ENCODE data around the gene UBR1.
A peak's percentile ranks its signal among the peaks of the same experiment; 100 is the strongest.

The UBR1 gene

GRCh38 chr15:43106486-43106829 lies 620 bp upstream of the UBR1 start:
- DNase-seq = no peak

DNA sequence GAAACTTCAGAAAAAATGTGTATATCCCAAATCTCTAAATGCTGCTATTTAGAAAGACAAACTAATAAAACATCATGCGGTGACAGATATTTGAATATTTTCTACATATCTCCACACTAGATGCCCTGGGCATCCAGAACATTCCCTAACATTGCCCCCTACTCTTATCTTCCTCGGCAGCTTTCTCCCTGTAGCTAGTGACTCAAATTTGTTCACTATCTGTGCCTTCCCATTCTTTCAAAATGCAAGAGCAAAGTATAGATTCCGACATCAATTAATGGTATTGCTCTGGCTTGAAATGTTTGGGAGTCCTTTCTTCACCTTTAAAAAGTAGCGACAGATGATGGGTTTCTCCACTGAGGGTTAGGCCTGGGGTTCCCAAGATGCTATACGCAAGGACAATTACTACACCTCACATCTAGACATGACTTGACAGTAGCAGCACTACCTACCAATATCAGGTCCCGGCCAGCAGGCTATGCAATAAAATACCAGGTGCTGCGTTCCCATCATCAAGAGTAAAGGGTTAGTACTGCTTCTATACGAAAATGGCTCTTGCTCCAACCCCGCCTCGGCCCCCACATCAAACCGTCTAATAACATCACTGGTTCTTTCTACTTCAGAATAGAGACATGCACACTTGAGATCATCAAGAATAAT lies 631 bp downstream of the UBR1 start:
- DNase-seq = peak; percentile 0

- no peak for DNase-seq
These were observed 1.4 kb downstream of the UBR1 start for GRCh38 chr15:43104426-43104825.

- DNase-seq = no peak
These were observed 1.9 kb downstream of the UBR1 start for GRCh38 chr15:43103907-43104306.

DNA sequence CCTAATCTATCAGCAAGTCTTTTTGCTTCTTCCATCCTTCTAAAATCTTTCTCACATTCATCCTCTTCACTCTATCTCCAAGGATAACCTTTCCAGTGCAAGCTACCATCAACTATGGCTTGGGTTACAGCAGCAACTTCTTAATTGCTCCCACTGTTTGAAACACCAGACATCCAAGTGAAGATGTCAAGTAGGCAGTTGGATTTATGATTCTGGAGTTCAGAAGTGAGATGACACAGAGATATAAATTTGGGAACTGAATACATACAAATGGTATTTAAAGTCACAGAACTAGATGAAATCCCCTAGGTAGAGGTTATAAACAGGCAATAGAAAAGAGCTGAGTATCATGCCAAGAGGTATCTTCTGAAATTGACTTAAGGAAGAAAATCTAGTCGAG lies 3.7 kb downstream of the UBR1 start:
- DNase-seq = no peak

GRCh38 chr15:43100971-43101370 lies 4.9 kb downstream of the UBR1 start:
- DNase-seq = no peak

- DNase-seq = no peak
These were observed 6.6 kb downstream of the UBR1 start for GRCh38 chr15:43099105-43099845.

DNA sequence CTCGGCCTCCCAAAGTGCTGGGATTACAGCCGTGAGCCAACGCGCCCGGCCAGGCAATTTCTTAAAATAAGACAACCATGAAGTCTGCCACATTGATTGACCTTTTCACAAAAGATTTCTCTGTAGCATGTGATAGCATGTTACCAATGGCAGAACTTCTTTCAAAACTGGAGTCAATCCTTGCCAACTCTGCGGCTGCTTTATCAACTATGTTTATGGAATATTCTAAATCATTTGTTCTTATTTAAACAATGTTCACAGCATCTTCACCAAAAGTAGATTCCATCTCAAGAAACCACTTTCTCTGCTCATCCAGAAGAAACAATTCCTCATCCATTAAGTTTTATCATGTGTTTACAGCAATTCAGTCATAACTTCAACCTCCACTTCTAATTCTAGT lies 9.4 kb downstream of the UBR1 start:
- no peak for DNase-seq

GRCh38 chr15:43095708-43096347 lies 10.0 kb downstream of the UBR1 start:
- no peak for DNase-seq

- DNase-seq = no peak
These were observed 10.6 kb downstream of the UBR1 start for GRCh38 chr15:43095243-43095642.

DNA sequence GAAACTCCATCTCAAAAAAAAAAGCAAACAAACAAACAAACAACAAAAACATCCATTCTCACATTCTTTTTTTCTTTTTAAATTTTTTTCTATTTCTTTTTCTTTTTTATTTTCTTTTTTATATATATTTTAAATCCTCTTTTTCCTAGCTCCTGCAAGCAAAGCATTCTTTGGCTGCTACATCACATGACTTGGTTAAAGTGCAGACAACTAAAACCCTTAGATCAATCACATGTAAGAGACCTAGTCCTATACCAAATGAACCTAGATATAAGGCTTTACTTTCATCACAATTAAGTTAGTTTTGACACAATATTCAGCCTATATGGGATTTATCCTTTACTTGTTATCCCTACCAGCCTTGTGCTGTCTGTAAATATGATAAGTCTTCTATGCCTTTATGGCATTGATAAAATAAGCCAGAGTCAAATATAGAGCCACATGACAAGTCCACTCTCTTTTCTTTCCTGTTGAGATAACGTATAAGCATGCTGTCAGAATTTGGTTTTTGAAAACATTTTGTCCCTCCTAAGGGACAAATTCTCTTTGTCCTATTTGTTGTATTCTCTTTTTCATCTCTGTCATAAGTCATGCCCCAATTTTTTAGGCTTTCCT lies 11.3 kb downstream of the UBR1 start:
- no peak for DNase-seq

DNA sequence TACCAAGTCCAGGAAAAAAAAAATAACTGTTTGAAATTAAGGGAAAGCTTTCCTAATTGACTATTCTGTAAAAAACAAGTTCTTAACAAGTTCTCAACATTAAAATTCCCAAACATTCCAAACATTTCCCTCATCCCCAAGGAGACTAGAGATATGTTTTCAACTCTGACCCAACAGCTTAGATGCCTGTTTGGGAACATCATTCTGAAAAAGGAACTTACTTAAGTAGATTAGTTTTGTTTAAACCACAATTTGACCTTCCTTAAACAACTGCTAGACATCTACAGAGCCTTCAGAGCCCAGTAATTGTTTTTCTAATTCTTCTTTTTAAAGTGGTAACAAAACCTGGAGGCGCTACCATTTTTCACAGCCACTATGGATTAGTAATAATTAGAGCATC lies 12.8 kb downstream of the UBR1 start:
- DNase-seq = no peak

DNA sequence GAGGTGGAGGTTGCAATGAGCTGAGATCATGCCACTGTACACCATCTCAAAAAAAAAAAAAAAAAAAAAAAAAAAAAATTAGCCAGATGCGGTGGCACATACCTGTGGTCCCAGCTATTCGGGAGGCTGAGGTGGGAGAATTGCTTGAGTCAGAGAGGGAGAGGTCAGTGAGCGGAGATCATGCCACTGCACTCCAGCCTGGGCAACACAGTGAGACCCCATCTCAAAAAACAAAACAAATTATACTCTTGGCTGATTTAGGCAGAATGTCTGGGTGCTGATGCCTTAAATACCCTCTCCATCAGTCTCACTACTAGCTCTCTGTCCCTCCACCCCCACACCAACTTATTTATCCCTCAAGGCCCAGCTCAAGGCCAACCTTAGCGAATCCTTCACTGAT lies 14.0 kb downstream of the UBR1 start:
- no peak for DNase-seq

GRCh38 chr15:43086551-43086950 lies 19.3 kb downstream of the UBR1 start:
- no peak for DNase-seq

DNA sequence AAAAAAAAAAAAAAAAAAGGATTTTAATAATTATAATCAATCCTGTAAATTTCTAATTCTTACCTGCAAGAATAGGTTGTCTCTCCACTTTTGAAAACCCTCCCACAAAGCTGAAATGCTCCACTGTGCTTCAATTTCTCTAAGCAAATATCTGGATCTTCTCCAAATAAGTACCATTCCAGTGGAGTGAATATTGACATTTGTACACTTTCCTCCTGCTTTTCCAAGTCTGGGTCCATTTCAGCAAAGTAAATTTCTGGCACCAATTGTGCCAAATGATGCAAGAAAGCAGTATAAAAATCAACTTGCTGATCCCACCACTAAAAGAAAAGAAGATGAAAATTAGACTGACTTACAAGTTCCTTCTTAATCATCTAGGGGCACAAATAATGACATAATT lies 19.9 kb downstream of the UBR1 start:
- DNase-seq = no peak

GRCh38 chr15:43082509-43082908 lies 23.3 kb downstream of the UBR1 start:
- no peak for DNase-seq

- no peak for DNase-seq
These were observed 24.6 kb downstream of the UBR1 start for GRCh38 chr15:43081283-43081682.

DNA sequence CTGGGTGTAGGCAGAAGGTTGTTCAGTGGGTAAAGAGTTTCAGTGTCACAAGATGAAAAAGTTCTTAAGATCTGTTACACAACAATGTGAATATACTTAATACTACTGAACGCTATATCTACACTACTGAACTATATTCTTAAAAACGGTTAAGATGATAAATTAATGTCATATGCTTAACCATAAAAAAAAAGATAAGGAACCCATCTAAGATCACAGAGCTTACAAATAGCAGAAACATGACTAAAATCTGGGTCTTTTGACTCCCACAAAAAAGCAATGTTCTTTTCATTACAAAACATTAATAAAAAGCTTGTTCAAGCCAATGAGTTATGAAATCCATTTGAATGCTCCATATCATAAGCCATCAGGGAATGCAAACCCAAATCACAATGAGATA lies 34.4 kb downstream of the UBR1 start:
- no peak for DNase-seq

DNA sequence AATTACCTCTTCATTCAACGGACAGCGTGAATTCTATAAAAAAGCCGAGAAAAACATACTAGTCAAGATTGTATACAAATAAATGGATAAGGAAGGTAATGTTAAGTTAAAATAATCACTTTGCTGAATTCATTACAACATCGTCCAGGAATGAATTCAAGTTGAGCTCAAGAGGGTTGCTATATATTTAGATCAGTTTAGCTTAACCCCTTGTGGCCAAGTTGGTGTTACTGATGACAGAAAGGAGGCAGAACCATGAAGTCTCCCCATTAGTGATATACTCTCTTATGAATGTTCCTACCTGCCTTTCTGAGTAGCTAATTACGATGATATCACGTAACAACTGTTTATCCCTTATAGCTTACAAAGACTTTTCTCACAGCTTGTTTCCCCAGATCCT lies 34.9 kb downstream of the UBR1 start:
- no peak for DNase-seq

DNA sequence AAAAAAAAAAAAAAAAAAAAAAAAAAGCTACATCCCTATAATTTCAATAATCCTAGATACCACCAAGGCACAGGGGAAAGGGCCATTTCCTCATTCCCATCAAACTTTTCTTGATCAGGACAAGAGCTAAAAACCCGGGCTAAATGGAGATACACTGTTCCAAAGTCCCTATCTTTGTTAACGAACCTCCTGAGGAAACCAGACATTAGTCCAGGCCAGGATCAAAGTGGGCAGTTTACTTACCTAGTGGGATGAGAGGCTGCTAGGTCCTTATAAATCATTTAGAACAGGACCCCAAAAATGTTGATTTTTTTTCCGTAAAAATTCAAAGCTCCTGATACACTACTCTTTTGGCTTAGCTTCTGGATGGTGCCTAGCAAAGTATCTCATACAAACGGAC lies 35.6 kb downstream of the UBR1 start:
- no peak for DNase-seq

GRCh38 chr15:43067717-43068461 lies 37.9 kb downstream of the UBR1 start:
- no peak for DNase-seq

DNA sequence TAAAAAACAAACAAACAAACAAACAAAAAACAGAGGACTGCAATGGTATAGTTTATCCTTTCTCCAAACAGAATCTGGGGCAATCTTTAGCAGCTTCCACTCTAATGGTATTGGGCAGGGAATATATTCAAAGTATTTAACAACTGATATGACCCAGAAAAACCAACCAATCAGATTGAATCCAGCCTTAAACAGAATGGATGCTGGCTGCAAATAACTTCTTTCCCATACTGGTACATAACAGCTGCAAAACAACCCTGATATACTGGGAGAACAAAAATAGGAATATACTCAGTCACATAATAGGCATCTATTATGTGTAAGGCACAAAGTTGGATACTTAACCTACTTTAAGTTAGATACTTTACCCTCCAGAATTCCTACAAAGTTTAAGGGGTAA lies 49.1 kb downstream of the UBR1 start:
- no peak for DNase-seq

- no peak for DNase-seq
These were observed 53.0 kb downstream of the UBR1 start for GRCh38 chr15:43052860-43053259.

All from NCI-H1092 (cell line).